WTC11 (cell line): ENCODE data around the gene DPYSL3. TPM values are rescaled to one million over a fixed set of nuclear protein-coding genes. Genes with fewer than 3 reads are reported as not detected.

Experiments used
- ATAC-seq: fragments of 200-7000 bp; cut with Tn5 transposase; 2 replicates; pipeline ENCODE4 v1.10.0; 2021; ENCODE audit warnings: mild to moderate bottlenecking, moderate library complexity
- CTCF ChIA-PET: fragments of 300-600 bp; sonication (Branson Sonifier 250); formaldehyde crosslinking; loops from one replicate; lab custom pipeline; 2021; ENCODE audit warnings: antibody characterized with exemption; lab: Charles Lee
- POLR2A ChIA-PET: fragments of 350-600 bp; sonication (Branson Sonifier 250); formaldehyde crosslinking; loops from one replicate; lab custom pipeline; 2021; ENCODE audit warnings: antibody characterized with exemption; lab: Charles Lee
- DNase-seq: peaks from one replicate; pipeline ENCODE4 v3.0.0; 2021; ENCODE audit warnings: low spot score
- H3K27ac Mint-ChIP-seq: 2 replicates; pipeline ENCODE4 v1.8.0; 2021; ENCODE audit warnings: mixed read lengths
- H3K27me3 Mint-ChIP-seq: 2 replicates; pipeline ENCODE4 v1.8.0; 2021; ENCODE audit warnings: low read depth, mild to moderate bottlenecking, moderate library complexity, mixed read lengths
- H3K36me3 Mint-ChIP-seq: 2 replicates; pipeline ENCODE4 v1.8.0; 2021; ENCODE audit warnings: mixed read lengths
- H3K4me1 Mint-ChIP-seq: 2 replicates; pipeline ENCODE4 v1.8.0; 2022; ENCODE audit warnings: mixed read lengths
- H3K4me3 Mint-ChIP-seq: 2 replicates; pipeline ENCODE4 v1.8.0; 2021; ENCODE audit warnings: mild to moderate bottlenecking, moderate library complexity, mixed read lengths
- H3K9me3 Mint-ChIP-seq: 2 replicates; pipeline ENCODE4 v1.8.0; 2021; ENCODE audit warnings: mixed read lengths
- CBFB ChIP-seq: sonication (generic); formaldehyde crosslinking; IDR thresholded peaks from 2 replicates; pipeline ENCODE4 v1.8.1; 2022; ENCODE audit warnings: mild to moderate bottlenecking, low read depth, missing genetic modification reagents
- CTCF ChIP-seq: fragments of 200-600 bp; IDR thresholded peaks from 2 replicates; pipeline ENCODE4 v1.8.0; 2022; ENCODE audit warnings: antibody characterized with exemption
- E2F1 ChIP-seq: sonication (generic); formaldehyde crosslinking; IDR thresholded peaks from 2 replicates; pipeline ENCODE4 v1.8.0; 2022; ENCODE audit warnings: mild to moderate bottlenecking, missing genetic modification reagents
- ELF4 ChIP-seq: sonication (generic); formaldehyde crosslinking; IDR thresholded peaks from 2 replicates; pipeline ENCODE4 v1.8.1; 2022; ENCODE audit warnings: low read depth, mild to moderate bottlenecking, moderate library complexity, missing genetic modification reagents
- EMX1 ChIP-seq: fragments of 250-450 bp; sonication (Bioruptor Pico); IDR thresholded peaks from 2 replicates; pipeline ENCODE4 v1.8.0; 2021; ENCODE audit warnings: mild to moderate bottlenecking
- ESRRA ChIP-seq: sonication (generic); formaldehyde crosslinking; IDR thresholded peaks from 2 replicates; pipeline ENCODE4 v1.8.1; 2022; ENCODE audit warnings: mild to moderate bottlenecking, missing genetic modification reagents, borderline replicate concordance
- HMGXB4 ChIP-seq: sonication (generic); formaldehyde crosslinking; IDR thresholded peaks from 2 replicates; pipeline ENCODE4 v1.8.1; 2023; ENCODE audit warnings: mild to moderate bottlenecking, moderate library complexity, missing genetic modification reagents
- IRF2 ChIP-seq: sonication (generic); formaldehyde crosslinking; IDR thresholded peaks from 2 replicates; pipeline ENCODE4 v1.8.0; 2022; ENCODE audit warnings: low read depth, missing genetic modification reagents, borderline replicate concordance
- KAT7 ChIP-seq: sonication (generic); formaldehyde crosslinking; IDR thresholded peaks from 2 replicates; pipeline ENCODE4 v1.8.1; 2023; ENCODE audit warnings: missing genetic modification reagents, mild to moderate bottlenecking, borderline replicate concordance
- NFYB ChIP-seq: sonication (generic); formaldehyde crosslinking; conservative IDR thresholded peaks from 2 replicates; pipeline ENCODE4 v1.8.0; 2022; ENCODE audit warnings: low read depth, missing genetic modification reagents
- NR3C1 ChIP-seq: sonication (generic); formaldehyde crosslinking; conservative IDR thresholded peaks from 2 replicates; pipeline ENCODE4 v1.8.1; 2023; ENCODE audit warnings: low read depth, mild to moderate bottlenecking, missing genetic modification reagents
- PREB ChIP-seq: sonication (generic); formaldehyde crosslinking; IDR thresholded peaks from 2 replicates; pipeline ENCODE4 v1.8.1; 2022; ENCODE audit warnings: mild to moderate bottlenecking, missing genetic modification reagents, moderate library complexity, borderline replicate concordance
- PRRX2 ChIP-seq: fragments of 250-450 bp; sonication (Bioruptor Pico); IDR thresholded peaks from 2 replicates; pipeline ENCODE4 v1.8.0; 2021; ENCODE audit warnings: mild to moderate bottlenecking
- SP1 ChIP-seq: sonication (generic); formaldehyde crosslinking; conservative IDR thresholded peaks from 2 replicates; pipeline ENCODE4 v1.8.1; 2022; ENCODE audit warnings: missing genetic modification reagents
- STAT6 ChIP-seq: sonication (generic); formaldehyde crosslinking; conservative IDR thresholded peaks from 2 replicates; pipeline ENCODE4 v1.8.1; 2023; ENCODE audit warnings: mild to moderate bottlenecking, low read depth, missing genetic modification reagents, moderate library complexity
- ZNF121 ChIP-seq: sonication (generic); formaldehyde crosslinking; IDR thresholded peaks from 2 replicates; pipeline ENCODE4 v1.8.0; 2023; ENCODE audit warnings: missing genetic modification reagents
- ZNF425 ChIP-seq: fragments of 250-450 bp; sonication (Bioruptor Pico); conservative IDR thresholded peaks from 2 replicates; pipeline ENCODE4 v1.9.0; 2021; ENCODE audit warnings: mild to moderate bottlenecking
- ZSCAN18 ChIP-seq: fragments of 250-450 bp; sonication (Bioruptor Pico); IDR thresholded peaks from 2 replicates; pipeline ENCODE4 v2.1.2; 2022; ENCODE audit warnings: mild to moderate bottlenecking, moderate library complexity
- total RNA-seq: library from RNA; stranded (reverse); gene quantifications from 3 replicates; pipeline ENCODE4 v1.2.3, GENCODE V29; 2021

The DPYSL3 gene
- total RNA-seq, 1 experiment from 2014 or later = 358 TPM

GRCh38 chr5:147517383-147517782 is 7.5 kb upstream of the DPYSL3 start (continued):
- TF ChIP-seq STAT6 (CRISPR knock-in tag) = no peak
- no peak for TF ChIP-seq NFYB (CRISPR knock-in tag)
- no peak for TF ChIP-seq IRF2 (CRISPR knock-in tag)
- no peak for TF ChIP-seq PREB
- no peak for TF ChIP-seq NR3C1
- no peak for TF ChIP-seq CTCF
- no peak for TF ChIP-seq EMX1 (CRISPR knock-in tag)

- Mint-ChIP-seq H3K4me3 (no peak overlapping the region), H3K27me3 (peaks cover 16% of the 10 kb centered on the region), H3K9me3 (no peaks in the 10 kb centered on the region), H3K4me1 (peaks cover 32% of the 10 kb centered on the region), H3K36me3 (no peaks in the 10 kb centered on the region), H3K27ac (no peak overlapping the region)
- CTCF ChIA-PET = interaction anchor here (1.2 to 1.8 kb wide), 2 partner anchors 63 kb away, joined by 3 to 7 read pairs; no protein-coding TSS in a partner anchor
- no peak for TF ChIP-seq NFYB (CRISPR knock-in tag)
- TF ChIP-seq HMGXB4 (CRISPR knock-in tag) = no peak
- no peak for TF ChIP-seq E2F1 (CRISPR knock-in tag)
- TF ChIP-seq KAT7 (CRISPR knock-in tag) = no peak
- no peak for TF ChIP-seq CBFB (CRISPR knock-in tag)
- no peak for ATAC-seq
- POLR2A ChIA-PET = no interaction called here
- DNase-seq = no peak
Observed at GRCh38 chr5:147515269-147515668, 5.4 kb upstream of the DPYSL3 start.

- H3K9me3 Mint-ChIP-seq = no peaks in the 10 kb centered on the region
- DNase-seq (no peak), ATAC-seq (no peak)
- no peak overlapping the region for H3K4me3 Mint-ChIP-seq
- peaks cover 33% of the 10 kb centered on the region for H3K4me1 Mint-ChIP-seq
- CTCF ChIA-PET = interaction anchor here (0.5 kb wide), 1 partner anchor 10 kb away, joined by 4 read pairs; no protein-coding TSS in a partner anchor
- H3K27me3 Mint-ChIP-seq = peaks cover 20% of the 10 kb centered on the region
- H3K27ac Mint-ChIP-seq = no peak overlapping the region
- H3K36me3 Mint-ChIP-seq = no peaks in the 10 kb centered on the region
- POLR2A ChIA-PET = no interaction called here
- TF ChIP-seq ZSCAN18 (CRISPR knock-in tag) = no peak
- no peak for TF ChIP-seq ZNF425 (CRISPR knock-in tag)
- TF ChIP-seq ELF4 (CRISPR knock-in tag) = no peak
- TF ChIP-seq ESRRA = no peak
- TF ChIP-seq SP1 (CRISPR knock-in tag) = no peak
- TF ChIP-seq ZNF121 (CRISPR knock-in tag) = no peak
- TF ChIP-seq PRRX2 (CRISPR knock-in tag) = no peak
- TF ChIP-seq HMGXB4 (CRISPR knock-in tag) = no peak
Observed at GRCh38 chr5:147512659-147513379, 3.0 kb upstream of the DPYSL3 start.
